ENCODE data around the gene RTF2.

The RTF2 gene, protein sequence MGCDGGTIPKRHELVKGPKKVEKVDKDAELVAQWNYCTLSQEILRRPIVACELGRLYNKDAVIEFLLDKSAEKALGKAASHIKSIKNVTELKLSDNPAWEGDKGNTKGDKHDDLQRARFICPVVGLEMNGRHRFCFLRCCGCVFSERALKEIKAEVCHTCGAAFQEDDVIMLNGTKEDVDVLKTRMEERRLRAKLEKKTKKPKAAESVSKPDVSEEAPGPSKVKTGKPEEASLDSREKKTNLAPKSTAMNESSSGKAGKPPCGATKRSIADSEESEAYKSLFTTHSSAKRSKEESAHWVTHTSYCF

GRCh38 chr20:56468316-56469076 is at the start of gene RTF2:
RTF2 (plus strand) TSS chr20:56468627; CDS start chr20:56468698, 71 bp downstream.
- peak; percentile 94 to 97 for DNase-seq (ENCODE audit: low read depth in 2 of 2)

DNA sequence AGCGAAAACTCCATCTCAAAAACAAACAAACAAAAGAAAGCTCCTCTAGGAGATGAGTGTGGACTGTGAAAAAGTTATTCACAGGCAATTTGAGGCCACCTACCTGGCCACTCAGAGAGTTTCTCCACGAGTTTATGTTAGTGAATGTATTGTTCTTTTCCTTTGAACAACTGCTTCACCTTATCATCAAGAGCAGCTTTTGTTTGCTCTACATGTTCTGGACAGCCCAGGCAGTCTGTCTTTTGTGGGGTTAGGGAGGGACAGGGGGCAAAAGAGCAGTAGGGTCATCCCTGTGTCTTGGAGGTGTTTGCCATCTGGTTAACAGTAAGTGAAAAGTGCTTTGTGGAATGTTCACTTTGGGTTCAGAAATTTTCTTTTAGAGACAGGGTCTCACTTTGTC is 48.4 kb upstream of the RTF2 start:
- DNase-seq (ENCODE audit: low read depth in 2 of 2), result no peak

DNA sequence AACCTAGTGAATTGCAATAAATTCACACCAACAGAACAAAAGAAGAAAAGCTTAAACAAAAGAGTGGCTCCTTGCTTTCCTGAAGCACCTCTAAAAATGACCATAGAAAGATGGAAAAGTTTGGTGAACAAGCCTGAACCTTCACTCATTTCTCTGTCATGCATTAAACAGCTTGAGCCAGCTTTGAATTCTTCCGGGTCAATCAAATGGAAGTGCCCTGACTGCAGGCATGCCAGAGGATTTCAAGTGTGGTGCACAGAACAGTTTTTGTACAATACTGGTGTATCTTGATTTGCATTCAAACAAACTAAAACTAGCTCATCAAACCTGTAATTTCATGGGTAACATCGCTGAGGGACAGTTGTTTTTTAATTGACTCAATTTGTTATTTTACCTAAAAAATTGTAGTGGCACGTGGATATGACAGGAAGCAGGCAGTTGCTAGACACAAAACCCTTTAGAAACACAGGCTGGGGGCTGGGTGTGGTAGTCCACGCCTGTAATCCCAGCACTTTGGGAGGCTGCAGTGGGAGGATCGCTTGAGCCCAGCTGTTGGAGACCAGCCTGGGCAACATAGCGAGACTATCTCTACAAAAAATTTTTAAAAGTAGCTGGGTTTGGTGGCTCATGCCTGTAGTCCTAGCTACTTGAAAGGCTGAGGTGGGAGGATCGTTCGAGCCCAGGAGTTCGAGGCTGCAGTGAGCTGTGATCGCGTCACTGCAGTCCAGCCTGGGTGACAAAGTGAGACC is 47.3 kb upstream of the RTF2 start:
- no peak for DNase-seq (ENCODE audit: low read depth in 2 of 2)

GRCh38 chr20:56422076-56422823 is 46.2 kb upstream of the RTF2 start:
- no peak for DNase-seq (ENCODE audit: low read depth in 2 of 2)

GRCh38 chr20:56422824-56423189 is 45.6 kb upstream of the RTF2 start:
- no peak for DNase-seq (ENCODE audit: low read depth in 2 of 2)

DNA sequence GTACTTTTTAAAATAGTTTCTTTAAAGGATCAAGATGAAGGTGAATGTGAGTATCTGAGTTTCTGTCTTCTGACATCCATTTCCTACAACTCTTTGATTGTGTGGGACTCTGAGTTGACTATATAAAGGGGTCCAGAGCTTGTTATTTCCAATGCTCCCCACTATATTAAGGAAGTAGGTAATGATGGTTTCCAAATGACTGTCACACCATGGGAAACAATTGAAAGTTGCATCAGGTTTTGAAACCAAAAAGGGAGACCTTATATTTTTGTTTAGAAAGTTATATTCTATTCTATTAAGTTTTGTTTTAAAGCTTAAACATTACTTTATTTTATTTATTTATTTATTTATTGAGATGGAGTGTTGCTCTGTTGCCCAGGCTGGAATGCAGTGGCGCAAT is 45.2 kb upstream of the RTF2 start:
- no peak for DNase-seq (ENCODE audit: low read depth in 2 of 2)

GRCh38 chr20:56423886-56424285 is 44.5 kb upstream of the RTF2 start:
- no peak for DNase-seq (ENCODE audit: low read depth in 2 of 2)

DNA sequence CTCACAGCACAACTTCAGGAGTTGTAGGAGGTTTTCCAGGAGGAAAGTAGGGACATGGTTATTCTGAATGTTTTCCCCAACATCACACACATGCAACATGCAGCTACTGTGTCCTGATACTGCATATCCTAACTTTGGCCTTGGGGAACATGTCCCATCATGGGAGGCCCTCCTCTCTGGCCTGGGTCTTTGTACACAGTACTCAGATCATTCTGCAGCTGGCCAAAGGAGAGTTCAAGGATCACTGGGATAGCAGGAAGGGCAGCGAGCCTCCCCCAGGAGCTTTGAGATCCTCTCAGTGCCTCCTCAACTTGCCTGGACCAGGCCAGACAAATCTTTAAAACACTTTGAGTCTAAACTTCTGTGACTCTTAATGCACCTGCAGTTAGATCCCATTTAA is 43.5 kb upstream of the RTF2 start:
- no peak for DNase-seq (ENCODE audit: low read depth in 2 of 2)

- DNase-seq (ENCODE audit: low read depth in 2 of 2), result no peak
Measured at GRCh38 chr20:56426026-56426425, 42.4 kb upstream of the RTF2 start.

DNA sequence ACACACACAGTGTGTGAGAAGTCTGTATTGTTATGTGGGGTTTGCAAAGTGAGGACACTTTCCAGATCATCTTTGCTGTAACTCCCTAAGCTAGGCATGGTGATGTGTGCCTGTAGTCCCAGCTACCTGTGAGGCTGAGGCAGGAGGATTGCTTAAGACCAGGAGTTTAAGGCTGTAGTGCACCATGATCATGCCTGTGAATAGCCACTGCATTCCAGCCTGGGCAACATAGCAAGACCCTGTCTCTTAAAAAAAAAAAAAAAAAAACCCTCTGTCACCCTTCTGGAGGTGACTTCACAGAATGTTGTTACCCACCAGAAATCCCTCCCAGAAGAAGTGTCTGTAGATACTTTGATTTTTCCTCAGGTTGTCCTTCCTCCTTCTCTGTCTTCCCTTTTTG is 41.5 kb upstream of the RTF2 start:
- DNase-seq (ENCODE audit: low read depth in 2 of 2), result no peak

DNA sequence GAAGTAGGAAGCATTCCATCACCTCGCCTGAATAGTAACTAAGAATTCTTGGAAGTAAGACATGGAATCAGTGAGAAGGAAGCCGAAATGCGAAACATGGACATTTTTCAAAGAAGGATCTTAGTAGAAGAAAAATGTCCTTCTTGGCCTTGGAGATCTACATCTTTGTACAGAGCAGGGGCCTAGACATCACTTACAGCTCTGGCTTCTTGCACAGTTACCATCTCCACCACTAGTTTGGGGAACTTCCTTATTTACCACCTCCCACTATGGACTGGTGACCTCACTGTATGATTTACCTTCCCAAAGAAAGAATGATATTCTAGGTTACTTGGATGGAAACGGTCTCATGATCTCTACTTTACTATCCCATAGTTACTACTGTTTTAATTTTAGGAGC is 40.6 kb upstream of the RTF2 start:
- no peak for DNase-seq (ENCODE audit: low read depth in 2 of 2)

GRCh38 chr20:56428410-56428809 is 40.0 kb upstream of the RTF2 start:
- DNase-seq (ENCODE audit: low read depth in 2 of 2), result no peak

DNA sequence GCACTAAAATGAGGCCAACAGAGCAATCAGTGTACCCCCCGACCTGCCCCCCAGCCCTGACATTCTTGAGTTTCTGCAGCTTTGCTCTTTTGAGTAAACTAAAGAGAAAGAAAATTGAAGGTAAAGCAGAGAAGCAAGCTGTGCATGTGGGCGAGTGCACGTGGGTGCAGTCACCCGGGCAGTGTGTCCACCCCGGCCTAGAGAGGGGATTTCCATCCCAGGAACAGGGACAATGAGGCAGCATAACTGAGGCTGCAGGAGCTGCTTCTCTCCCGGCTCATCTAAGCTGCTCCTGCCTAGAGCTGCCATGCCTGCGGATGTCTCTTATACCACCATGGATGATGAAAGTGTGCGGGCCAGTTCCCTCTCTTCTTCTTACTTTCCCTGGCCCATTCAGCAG is 39.5 kb upstream of the RTF2 start:
- no peak for DNase-seq (ENCODE audit: low read depth in 2 of 2)

GRCh38 chr20:56429502-56429901 is 38.9 kb upstream of the RTF2 start:
- DNase-seq (ENCODE audit: low read depth in 2 of 2), result peak; percentile 39 to 51

GRCh38 chr20:56429941-56430340 is 38.5 kb upstream of the RTF2 start:
- no peak for DNase-seq (ENCODE audit: low read depth in 2 of 2)

- DNase-seq (ENCODE audit: low read depth in 2 of 2), result no peak
Measured at GRCh38 chr20:56430461-56430860, 38.0 kb upstream of the RTF2 start.

GRCh38 chr20:56430957-56431356 is 37.5 kb upstream of the RTF2 start:
- DNase-seq (ENCODE audit: low read depth in 2 of 2), result no peak

GRCh38 chr20:56431471-56431870 is 37.0 kb upstream of the RTF2 start:
- no peak for DNase-seq (ENCODE audit: low read depth in 2 of 2)

DNA sequence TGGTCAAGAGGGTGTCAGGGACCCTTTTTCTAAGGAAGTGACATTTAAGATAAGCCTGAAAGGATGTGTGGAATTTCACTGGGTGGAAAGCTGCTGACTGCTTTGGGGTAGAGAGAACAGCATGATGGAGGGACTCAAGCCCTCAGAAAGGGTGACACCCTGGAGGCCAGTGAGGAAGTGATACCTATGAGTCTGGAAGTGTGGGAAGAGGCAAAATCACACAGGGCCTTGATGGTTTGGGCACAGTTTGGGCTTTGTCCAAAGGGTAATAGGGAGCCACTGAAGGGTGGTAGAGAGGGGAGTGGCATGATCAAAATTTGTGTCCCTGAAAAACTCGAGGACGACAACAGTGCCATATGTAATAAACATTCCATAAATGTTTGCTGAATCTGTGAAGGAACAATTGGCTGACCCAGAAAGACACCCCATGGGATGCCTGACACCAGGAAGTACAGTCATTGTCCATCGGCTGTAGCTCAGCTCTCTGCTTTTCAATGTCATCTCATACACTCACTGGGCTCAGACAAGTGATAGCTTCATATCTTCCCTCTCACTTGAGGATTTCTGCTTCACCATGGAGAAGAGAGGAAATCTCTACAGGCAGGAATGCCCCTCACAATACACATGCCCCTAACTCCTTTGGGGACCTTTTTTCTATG is 35.1 kb upstream of the RTF2 start:
- DNase-seq (ENCODE audit: low read depth in 2 of 2), result no peak

- DNase-seq (ENCODE audit: low read depth in 2 of 2), result no peak
Measured at GRCh38 chr20:56433880-56434255, 34.6 kb upstream of the RTF2 start.

- no peak for DNase-seq (ENCODE audit: low read depth in 2 of 2)
Measured at GRCh38 chr20:56437196-56437960, 31.0 kb upstream of the RTF2 start.
